H1 (cell line): ENCODE measurements around the gene FIGNL1. TPM values are rescaled to one million over a fixed set of nuclear protein-coding genes. Genes with fewer than 3 reads are reported as not detected.

ENCODE experiments used
- BCL11A ChIP-seq, 2 experiments: IDR thresholded peaks; one replicate each; pipeline ENCODE4 v1.6.1; 2011; ENCODE audit warnings: low read depth in 2 of 2, low read length in 2 of 2, mild to moderate bottlenecking in 2 of 2
- HDAC6 ChIP-seq: IDR thresholded peaks from one replicate; pipeline ENCODE4 v1.7.1; 2012; ENCODE audit warnings: low read depth, mild to moderate bottlenecking, inconsistent platforms, low read length, moderate library complexity
- PHF8 ChIP-seq: fragments of 200-600 bp; sonication (generic); conservative IDR thresholded peaks from 2 replicates; pipeline ENCODE4 v1.7.1; 2012; ENCODE audit warnings: low read depth, mild to moderate bottlenecking, inconsistent platforms, low read length, moderate library complexity
- POLR2A ChIP-seq, 2 experiments: IDR thresholded peaks; 1 replicate in 1 of 2; 2 replicates in 1 of 2; pipeline ENCODE4 v1.6.1; 2011; ENCODE audit warnings: low read depth in 2 of 2, low read length in 2 of 2, mild to moderate bottlenecking in 2 of 2; ENCODE audit errors: control extremely low read depth in 1 of 2
- RFX5 ChIP-seq: IDR thresholded peaks from 2 replicates; pipeline ENCODE4 v1.6.1; 2011; ENCODE audit warnings: low read depth, low read length, improper control_type of control experiment, borderline replicate concordance
- RNF2 ChIP-seq: fragments of 200-900, 300-1000 bp; sonication (generic); IDR thresholded peaks from 2 replicates; pipeline ENCODE4 v1.7.1; 2016; ENCODE audit warnings: borderline replicate concordance, low read depth, mild to moderate bottlenecking, antibody characterized with exemption, low read length; ENCODE audit not compliant: poor library complexity, severe bottlenecking; ENCODE audit errors: missing control alignments
- SIRT6 ChIP-seq: IDR thresholded peaks from one replicate; pipeline ENCODE4 v1.7.1; 2012; ENCODE audit warnings: low read length, inconsistent platforms
- polyA plus RNA-seq, 7 experiments: library from polyadenylated mRNA; depleted of rRNA in 3 of 7; stranded (reverse) in 5 of 7; unstranded in 2 of 7; fragments of >200 nt in 5 of 7; fragments of 200-250 nt in 2 of 7; gene quantifications; 1 replicate in 5 of 7; 2 replicates in 1 of 7; 4 replicates in 1 of 7; pipeline versions ENCODE4 v1.2.1 to v1.2.3, GENCODE V29; 2011 to 2013; ENCODE audit warnings: missing spikeins in 2 of 7, mixed read lengths in 2 of 7
- total RNA-seq: library from RNA; stranded (reverse); fragmentation: NEBNext Ultra II Directional; extraction: Animal tissue kit (Norgen Biotek cat#: 25700); gene quantifications from 2 replicates; pipeline ENCODE4 v1.2.1, GENCODE V29; 2021
- TF ChIP-seq, protein P1 (sequence below): fragments of 300-600 bp; sonication (generic); IDR thresholded peaks from 2 replicates; pipeline ENCODE4 v1.7.1; 2012; ENCODE audit warnings: low read length, moderate library complexity, mild to moderate bottlenecking, inconsistent platforms; ENCODE audit not compliant: insufficient replicate concordance
- TF ChIP-seq, protein P2 (sequence below), 3 experiments: IDR thresholded peaks; 1 replicate in 2 of 3; 2 replicates in 1 of 3; pipeline versions ENCODE4 v1.5.1 to v1.6.1; 2011; ENCODE audit warnings: low read length in 3 of 3, mild to moderate bottlenecking in 3 of 3, inconsistent platforms in 2 of 3, low read depth in 1 of 3, moderate library complexity in 1 of 3; ENCODE audit not compliant: insufficient read depth in 1 of 3; ENCODE audit errors: control extremely low read depth in 1 of 3

FIGNL1 gene
- total and polyA plus RNA-seq, 2 of the 8 experiments (the other 6 are each of a cell fraction or from before 2014, with no cell fraction given) = 6.5 to 9.9 TPM

DNA sequence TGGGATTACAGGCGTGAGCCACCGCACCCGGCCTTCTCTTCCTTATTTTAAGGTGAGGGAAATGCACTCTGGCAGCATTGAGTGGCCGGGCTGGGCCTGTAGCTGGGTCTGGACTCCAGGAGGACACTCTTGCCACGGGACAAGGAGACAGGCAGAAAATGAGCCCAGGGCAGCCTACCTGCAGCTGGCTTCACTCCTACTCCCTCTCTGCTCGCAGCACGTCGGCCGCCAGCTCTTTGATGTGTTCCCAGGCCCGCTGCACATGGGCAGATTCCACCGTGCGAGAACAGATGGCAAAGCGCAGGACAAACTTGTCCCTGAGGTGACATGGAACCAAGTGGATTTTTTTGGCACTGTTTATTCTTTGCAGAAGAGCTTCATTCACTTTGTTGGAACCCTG, 12.9 kb upstream of the FIGNL1 start (continued):
- TF ChIP-seq, protein P1, sequence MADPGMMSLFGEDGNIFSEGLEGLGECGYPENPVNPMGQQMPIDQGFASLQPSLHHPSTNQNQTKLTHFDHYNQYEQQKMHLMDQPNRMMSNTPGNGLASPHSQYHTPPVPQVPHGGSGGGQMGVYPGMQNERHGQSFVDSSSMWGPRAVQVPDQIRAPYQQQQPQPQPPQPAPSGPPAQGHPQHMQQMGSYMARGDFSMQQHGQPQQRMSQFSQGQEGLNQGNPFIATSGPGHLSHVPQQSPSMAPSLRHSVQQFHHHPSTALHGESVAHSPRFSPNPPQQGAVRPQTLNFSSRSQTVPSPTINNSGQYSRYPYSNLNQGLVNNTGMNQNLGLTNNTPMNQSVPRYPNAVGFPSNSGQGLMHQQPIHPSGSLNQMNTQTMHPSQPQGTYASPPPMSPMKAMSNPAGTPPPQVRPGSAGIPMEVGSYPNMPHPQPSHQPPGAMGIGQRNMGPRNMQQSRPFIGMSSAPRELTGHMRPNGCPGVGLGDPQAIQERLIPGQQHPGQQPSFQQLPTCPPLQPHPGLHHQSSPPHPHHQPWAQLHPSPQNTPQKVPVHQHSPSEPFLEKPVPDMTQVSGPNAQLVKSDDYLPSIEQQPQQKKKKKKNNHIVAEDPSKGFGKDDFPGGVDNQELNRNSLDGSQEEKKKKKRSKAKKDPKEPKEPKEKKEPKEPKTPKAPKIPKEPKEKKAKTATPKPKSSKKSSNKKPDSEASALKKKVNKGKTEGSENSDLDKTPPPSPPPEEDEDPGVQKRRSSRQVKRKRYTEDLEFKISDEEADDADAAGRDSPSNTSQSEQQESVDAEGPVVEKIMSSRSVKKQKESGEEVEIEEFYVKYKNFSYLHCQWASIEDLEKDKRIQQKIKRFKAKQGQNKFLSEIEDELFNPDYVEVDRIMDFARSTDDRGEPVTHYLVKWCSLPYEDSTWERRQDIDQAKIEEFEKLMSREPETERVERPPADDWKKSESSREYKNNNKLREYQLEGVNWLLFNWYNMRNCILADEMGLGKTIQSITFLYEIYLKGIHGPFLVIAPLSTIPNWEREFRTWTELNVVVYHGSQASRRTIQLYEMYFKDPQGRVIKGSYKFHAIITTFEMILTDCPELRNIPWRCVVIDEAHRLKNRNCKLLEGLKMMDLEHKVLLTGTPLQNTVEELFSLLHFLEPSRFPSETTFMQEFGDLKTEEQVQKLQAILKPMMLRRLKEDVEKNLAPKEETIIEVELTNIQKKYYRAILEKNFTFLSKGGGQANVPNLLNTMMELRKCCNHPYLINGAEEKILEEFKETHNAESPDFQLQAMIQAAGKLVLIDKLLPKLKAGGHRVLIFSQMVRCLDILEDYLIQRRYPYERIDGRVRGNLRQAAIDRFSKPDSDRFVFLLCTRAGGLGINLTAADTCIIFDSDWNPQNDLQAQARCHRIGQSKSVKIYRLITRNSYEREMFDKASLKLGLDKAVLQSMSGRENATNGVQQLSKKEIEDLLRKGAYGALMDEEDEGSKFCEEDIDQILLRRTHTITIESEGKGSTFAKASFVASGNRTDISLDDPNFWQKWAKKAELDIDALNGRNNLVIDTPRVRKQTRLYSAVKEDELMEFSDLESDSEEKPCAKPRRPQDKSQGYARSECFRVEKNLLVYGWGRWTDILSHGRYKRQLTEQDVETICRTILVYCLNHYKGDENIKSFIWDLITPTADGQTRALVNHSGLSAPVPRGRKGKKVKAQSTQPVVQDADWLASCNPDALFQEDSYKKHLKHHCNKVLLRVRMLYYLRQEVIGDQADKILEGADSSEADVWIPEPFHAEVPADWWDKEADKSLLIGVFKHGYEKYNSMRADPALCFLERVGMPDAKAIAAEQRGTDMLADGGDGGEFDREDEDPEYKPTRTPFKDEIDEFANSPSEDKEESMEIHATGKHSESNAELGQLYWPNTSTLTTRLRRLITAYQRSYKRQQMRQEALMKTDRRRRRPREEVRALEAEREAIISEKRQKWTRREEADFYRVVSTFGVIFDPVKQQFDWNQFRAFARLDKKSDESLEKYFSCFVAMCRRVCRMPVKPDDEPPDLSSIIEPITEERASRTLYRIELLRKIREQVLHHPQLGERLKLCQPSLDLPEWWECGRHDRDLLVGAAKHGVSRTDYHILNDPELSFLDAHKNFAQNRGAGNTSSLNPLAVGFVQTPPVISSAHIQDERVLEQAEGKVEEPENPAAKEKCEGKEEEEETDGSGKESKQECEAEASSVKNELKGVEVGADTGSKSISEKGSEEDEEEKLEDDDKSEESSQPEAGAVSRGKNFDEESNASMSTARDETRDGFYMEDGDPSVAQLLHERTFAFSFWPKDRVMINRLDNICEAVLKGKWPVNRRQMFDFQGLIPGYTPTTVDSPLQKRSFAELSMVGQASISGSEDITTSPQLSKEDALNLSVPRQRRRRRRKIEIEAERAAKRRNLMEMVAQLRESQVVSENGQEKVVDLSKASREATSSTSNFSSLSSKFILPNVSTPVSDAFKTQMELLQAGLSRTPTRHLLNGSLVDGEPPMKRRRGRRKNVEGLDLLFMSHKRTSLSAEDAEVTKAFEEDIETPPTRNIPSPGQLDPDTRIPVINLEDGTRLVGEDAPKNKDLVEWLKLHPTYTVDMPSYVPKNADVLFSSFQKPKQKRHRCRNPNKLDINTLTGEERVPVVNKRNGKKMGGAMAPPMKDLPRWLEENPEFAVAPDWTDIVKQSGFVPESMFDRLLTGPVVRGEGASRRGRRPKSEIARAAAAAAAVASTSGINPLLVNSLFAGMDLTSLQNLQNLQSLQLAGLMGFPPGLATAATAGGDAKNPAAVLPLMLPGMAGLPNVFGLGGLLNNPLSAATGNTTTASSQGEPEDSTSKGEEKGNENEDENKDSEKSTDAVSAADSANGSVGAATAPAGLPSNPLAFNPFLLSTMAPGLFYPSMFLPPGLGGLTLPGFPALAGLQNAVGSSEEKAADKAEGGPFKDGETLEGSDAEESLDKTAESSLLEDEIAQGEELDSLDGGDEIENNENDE = no peak
- TF ChIP-seq SIRT6 (no peak), RFX5 (no peak), HDAC6 (no peak), PHF8 (no peak), POLR2A (IDR thresholded peaks at IDR 0.05; ENCODE audit: control extremely low read depth in 1 of 2, low read depth in 2 of 2, low read length in 2 of 2) (no peak), BCL11A (IDR thresholded peaks at IDR 0.05; ENCODE audit: low read depth in 2 of 2, low read length in 2 of 2) (no peak), RNF2 (no peak)
- TF ChIP-seq, protein P2, sequence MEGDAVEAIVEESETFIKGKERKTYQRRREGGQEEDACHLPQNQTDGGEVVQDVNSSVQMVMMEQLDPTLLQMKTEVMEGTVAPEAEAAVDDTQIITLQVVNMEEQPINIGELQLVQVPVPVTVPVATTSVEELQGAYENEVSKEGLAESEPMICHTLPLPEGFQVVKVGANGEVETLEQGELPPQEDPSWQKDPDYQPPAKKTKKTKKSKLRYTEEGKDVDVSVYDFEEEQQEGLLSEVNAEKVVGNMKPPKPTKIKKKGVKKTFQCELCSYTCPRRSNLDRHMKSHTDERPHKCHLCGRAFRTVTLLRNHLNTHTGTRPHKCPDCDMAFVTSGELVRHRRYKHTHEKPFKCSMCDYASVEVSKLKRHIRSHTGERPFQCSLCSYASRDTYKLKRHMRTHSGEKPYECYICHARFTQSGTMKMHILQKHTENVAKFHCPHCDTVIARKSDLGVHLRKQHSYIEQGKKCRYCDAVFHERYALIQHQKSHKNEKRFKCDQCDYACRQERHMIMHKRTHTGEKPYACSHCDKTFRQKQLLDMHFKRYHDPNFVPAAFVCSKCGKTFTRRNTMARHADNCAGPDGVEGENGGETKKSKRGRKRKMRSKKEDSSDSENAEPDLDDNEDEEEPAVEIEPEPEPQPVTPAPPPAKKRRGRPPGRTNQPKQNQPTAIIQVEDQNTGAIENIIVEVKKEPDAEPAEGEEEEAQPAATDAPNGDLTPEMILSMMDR (IDR thresholded peaks at IDR 0.05; ENCODE audit: control extremely low read depth in 1 of 3, insufficient read depth in 1 of 3, low read depth in 1 of 3, low read length in 3 of 3) = no peak
